Stimulated activated CD8-positive, alpha-beta memory T cell treated with anti-CD3 and anti-CD28 coated beads, Interleukin-15, amount 100 ng/mL, for 1 hour (primary cell): ENCODE results near the gene TSLP.

Experiments used
- DNase-seq: peaks from one replicate; pipeline ENCODE4 v3.0.0-alpha.2; 2020; ENCODE audit warnings: low read depth

TSLP gene

DNA sequence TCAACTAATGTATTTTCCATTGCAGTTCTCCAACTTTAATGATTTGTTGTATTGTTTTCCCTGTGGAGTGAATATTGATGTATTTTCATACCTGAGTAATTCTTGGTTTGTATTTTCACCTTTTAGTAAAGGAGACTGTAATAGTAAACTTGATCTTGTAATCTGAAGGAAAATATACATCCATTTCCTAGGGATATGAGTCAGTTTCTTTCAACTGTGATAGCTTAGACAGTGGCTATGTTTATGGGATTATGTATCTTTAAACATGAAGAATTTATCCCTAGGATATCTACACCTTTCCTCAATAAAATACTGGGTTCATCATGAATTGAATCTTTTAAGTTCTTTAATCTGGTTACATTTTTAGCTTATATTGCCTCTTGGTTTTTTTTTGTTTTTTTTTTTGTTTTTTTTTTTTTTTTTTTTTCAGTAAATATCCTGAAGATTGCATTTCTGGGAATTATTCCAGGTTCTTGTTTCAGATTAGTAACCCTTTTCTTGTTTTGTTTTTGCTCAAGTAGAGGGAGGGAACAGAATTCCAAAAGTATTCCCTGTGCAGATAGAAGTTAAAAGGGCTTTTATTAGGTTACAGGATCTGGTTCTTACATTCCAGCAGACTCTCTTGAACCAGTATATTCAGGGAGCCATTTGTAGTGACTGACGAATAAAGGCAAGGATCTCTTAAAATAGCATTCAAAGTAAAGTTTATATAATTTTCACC lies 27.7 kb downstream of the TSLP start:
- DNase-seq: no peak

DNA sequence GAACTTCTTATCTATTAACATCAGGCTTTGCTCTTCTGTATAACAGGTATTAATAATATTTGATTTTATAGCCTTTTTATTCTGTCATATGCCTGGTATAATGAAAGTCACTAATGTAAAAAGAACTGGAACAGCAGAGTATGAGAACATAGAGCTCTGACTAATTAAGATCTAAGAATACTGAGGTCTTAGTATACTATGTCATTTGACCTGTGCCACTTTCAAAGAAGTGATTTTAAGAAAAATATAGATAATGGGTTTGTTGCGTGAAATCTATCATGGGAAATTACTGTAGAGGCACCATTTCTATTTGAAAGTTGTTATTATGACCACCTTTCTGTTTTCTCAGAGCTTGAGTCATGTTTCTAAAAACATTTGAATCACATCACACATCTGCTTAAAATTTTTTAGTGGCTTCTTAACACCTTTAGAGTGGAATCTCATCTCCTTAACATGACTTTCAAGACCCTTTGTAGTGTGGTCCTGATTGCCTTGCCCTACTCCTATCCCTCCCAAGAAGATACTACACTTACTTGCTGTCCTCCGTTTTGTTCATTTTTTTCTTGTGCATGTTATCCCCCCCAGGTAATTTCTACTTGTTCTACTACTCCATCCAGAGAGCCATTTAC lies 34.9 kb downstream of the TSLP start:
- DNase-seq: no peak

DNA sequence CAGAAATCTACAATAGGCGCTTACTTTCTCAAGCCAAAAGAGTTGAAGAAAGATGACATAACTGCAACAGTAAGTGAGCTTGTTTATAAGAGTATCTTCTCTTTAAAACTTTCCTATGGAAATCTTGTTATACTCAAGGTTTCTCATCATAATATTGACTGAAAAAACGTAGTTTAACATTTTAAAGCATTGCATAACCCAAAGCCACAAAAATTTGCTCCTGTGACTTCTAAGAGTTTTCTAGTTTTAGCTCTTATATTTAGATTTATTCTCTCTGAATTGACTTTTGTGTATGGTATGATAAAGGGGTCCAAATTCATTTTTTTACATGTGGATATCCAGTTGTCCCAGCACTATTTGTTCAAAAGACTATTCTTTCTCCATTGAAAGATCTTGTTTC lies 35.9 kb downstream of the TSLP start:
- no peak for DNase-seq

DNA sequence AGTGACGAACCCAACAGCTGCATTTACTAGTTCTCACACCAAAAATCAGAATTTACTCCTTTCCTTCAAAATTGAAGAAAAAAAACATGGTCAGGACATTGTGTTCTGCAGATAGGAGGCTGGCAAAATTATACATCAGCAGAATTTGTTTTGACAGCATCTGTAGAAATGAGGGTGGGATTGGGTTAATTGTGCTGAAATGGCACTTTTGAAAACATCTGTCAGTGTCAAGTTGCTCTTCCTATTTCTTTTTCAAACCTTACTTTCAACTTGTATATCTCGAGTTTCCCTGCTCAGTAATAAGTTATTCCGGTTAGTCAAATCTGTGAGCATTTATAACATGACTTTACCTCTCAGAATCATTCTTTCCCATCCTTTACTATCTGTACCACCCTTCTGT lies 40.4 kb downstream of the TSLP start:
- no peak for DNase-seq

DNA sequence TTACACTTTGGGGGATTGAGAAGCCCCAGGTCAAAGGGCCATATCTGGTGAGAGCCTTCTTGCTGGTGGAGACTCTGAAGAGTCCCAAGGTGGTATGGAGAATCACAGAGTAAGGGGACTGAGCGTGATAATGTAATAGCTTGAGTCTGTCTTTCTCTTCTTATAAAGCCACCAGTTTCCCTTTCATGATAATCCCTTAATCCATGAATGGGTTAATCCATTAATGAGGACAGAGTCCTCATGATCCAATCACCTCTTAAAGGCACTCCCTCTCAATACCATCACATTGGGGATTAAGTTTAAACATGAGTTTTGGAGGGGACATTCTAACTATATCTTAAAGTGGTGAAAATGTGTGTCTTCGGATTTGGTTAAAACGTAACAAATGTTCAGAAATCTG lies 42.2 kb downstream of the TSLP start:
- no peak for DNase-seq

DNA sequence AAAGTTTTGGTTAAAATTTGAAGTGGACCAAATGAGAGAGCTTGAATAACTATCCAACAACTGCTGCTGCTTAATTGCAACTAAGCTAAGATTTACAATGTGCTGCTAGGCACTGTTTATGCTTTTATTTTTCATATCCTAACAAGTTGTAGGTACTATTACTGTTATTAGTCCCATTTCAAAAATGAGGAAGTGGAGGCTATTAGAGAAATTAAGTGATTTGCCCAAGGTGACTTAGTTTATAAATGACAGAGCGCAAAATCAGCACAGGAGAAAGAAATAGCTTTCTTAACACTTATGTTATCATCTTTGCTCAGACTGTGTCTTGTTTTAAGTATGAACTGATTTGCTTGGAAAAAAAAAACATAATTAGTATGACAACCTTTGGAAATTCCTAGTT lies 43.7 kb downstream of the TSLP start:
- no peak for DNase-seq

DNA sequence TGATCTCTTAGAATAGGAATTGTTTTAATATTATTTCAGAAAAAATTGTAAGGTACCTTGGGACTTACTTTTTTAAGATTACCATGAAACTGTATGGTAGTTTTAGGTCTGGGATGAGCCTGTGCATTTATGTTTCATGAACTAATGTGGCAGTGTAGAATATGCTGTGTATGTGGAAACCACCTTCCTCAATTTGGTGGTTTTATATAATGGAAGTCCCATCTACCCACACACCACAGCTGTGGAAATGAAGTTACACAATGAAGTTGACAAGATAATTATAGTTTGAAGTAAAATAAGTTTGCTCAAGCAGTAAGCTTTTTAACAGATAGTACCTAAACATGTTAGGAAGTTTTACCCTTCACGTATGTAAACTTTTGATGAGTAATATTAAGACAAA lies 45.0 kb downstream of the TSLP start:
- no peak for DNase-seq

DNA sequence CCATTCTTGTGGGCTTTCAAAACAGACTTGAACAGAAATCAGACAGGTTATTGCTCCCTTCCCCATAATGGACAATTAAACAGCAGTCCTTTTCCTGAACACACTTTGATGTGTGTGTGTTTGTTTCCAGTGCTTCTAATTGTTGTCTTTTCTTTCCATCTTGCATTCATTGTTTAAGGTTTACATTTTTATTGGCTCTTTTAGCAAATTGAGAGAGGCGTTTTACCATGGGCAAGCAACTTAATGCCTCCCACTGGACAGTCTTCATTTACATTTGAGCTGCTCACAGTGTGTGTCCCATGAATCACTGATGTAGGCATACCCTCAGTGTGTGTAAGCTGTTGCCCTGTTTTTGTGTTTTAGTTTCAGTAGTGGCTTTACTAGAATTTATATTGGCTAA lies 45.6 kb downstream of the TSLP start:
- DNase-seq: no peak

DNA sequence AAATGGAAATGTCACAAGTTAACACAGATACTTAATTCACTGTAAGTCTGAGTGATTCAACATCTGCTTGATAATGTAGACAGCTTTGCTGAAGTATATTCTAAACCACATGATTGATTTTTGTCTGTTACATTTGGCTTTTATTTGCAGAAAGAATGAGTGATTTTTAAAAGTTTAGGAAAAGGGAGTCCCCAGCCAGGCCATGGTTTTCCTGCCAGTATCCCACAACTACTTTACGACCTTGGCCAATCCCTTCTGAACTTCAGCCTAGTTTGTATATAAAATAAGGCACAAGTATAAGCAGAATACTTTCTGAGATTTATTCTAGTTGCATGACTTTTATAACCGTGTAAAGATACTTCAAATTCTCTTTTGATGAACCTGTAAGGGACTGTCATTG lies 47.7 kb downstream of the TSLP start:
- no peak for DNase-seq

DNA sequence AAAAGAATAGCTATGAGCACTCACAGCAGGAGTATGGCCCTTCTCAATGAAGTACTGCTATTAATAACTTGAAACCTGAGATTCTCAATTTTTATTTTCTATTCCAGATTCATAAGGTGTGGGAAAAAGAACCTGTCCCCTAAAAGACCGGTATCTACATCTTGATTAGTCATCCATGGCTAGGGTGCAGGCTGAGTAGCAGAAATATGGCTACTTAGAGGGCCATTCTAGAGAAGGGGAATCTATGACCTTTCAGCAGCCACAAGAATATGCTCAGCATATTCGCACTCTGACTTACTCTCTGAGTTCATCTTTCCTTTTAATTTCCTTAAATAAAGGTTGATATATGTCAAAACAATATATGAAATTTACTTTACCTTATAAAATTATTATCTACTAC lies 48.3 kb downstream of the TSLP start:
- DNase-seq: no peak

DNA sequence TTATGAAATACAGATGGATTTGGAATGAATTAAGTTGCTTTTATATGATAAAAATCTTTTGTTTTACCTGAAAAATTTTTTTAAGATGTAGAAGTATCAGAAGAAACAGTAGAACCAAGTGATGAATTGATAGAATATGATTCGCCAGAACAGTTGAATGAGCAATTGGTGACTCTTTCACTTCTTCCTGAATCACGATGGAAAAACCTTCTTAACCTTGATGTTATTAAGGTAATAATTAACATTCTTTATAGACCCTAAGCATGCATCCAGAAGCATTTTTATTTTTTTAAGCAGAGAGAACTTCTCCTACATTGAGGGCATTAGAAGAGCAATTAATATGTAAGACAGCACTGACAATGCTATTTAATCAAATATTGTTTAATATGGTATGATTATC lies 49.4 kb downstream of the TSLP start:
- DNase-seq: no peak

DNA sequence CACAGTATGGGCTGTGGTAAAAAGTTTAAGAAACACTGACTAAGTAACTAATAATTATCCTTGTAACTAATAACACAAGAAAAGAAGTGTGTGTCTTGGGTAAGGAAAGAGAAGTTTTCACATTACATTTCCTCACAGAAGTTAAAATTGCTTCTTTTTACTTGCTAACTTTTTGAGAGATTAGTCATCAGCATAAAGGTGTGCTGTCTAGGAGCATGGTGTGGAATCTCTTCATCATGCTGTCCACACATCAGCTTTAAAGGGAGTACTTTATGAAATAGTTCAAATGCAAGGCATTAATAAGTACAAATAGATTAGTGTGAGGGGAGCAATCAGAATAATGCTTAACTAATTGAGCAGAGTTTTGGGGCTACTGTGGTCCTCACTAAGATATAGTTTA lies 50.4 kb downstream of the TSLP start:
- DNase-seq: no peak

DNA sequence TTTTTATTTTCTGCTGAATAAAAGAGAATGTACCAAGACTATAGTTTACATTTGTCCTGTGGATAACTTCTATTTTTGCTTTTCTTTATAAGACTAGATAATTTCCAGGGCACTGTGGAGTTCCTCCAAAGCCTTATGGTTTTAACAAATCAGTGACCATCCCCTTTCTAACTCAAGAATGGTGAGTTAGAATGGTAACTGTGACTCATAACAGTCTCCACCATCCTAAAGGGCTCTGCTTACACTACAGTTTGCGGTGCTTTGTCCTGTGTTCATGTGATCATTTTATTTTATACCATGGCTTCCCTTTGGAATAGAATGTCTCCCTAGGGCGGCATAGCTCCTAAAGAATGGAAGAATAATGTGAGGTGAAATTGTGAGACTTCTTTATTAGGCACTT lies 50.9 kb downstream of the TSLP start:
- DNase-seq: no peak

DNA sequence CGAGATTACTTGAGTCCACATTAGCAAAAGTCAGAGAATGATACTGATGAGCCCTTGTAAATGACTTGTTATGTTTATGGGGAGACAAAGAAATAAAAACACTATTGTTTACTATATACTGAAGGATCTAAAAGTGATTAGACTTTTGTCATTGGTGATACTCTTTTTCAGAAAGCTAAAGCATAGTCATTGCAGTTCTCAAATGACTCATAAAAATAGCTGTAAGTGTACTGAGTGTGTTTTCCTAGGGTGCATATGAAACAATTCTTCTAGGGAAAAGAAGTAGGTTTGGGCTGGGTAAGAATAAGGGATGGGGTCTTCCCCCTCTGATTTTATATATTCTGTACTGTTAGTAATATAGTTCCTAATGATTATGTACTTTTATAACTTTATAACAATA lies 53.3 kb downstream of the TSLP start:
- no peak for DNase-seq

DNA sequence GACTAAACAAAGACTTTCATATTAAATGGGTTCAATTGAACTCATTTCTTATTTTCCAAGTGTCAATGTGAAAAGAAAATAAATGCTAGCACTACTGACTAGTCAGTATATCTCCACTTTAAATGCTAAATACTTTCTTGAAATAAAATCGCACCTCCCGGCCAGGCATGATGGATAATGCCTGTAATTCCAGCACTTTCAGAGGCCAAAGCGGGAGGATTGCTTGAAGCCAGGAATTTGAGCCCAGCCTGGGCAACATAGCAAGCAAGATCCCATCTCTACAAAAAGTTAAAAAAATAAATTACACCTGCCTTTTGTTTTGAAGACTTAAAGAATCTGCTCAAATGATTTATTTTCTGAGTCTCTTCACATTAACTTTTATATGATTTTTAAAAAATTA lies 55.4 kb downstream of the TSLP start:
- DNase-seq: no peak
